Measurements from ENCODE around the gene AP2A1.

AP2A1 gene

GRCh38 chr19:49766007-49766929 lies 533 bp upstream of the AP2A1 start:
- peak; percentile 99 to 100 for DNase-seq

DNA sequence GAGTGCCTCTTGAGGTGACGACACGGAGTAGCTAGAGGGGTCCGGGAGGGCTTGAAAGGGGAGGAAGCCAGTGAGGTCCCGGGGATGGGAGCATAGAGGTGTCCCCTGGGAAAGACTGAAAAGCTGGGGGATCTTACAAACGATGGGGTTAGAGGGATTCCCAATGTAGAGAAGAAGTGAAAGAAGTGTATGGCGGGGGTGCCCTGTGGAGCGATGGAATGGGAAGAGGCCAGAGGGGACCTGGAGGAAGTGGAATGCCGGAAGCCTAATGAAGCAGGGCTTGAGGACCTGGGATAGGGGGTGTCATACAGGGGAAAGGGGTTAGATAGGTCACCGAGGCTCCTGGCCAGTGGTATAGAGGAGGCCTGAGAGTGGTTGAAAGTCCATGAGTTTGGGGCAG lies 580 bp downstream of the AP2A1 start:
- no peak for DNase-seq

DNA sequence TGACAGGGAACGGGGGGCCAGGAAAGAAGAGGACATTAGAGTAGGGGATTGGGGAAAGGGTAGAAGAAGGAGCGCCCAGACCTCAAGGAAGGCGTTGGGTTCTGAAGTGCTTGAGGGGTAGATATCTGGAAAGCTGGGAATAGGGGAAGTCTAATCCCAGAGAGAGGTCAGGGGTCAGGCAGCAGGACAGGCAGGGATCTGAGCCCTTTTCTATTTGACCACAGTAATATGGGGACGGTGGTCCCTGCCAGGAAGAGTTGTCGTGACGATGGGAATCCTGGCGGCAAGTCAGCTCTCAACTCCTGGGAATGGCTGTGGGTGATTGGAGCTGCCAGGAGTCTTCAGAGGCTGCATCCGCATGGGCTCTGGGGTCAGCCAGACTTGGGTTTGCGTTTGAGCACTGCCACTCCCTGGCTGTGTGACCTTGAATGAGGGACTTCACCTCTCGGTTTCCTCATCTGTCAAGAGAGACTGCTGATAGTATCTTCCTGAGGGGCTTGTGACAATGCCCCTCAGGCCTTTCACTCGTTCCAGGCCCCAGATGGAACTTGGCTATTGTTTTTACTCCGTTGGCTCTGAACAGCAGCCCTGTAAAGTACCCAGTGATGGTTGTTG lies 1.3 kb downstream of the AP2A1 start:
- no peak for DNase-seq

DNA sequence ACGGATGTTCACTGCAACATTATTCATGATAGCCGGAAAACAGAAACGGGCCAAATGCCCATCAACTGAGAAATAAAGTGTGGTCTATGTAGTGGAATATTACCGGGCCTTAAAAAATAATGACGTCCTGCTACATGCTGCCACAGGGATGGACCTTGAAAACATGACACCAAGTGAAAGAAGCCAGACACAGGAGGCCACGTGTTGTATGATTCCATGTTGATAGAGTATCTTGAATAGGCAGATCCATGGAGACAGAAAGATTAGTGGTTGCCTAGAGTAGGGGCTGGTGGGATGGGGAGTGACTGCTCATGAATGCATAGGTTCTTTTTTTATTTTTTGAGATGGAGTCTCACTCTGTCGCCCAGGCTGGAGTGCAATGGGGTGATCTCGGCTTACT lies 3.7 kb downstream of the AP2A1 start:
- DNase-seq: no peak

DNA sequence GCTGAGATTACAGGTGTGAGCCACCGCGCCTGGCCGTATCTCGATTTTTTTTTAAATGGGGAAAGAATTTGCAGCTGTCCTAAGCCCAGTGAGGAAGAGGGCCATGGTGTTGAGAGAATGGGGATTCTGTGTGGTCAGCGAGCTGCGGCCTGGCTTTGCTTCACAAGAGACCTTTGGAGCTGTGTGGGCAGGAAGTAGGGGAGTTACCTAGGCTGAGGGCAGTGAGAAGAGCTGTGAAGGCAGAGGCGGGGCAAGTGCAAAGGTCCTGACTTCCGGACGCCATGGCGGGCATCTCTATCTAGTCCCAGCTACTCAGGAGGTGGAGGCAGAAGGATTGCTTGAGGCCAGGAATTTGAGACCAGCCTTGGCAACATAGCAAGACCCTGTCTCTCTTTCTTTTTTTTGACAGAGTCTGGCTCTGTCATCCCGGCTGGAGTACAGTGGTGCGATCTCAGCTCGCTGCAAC lies 4.9 kb downstream of the AP2A1 start:
- no peak for DNase-seq

DNA sequence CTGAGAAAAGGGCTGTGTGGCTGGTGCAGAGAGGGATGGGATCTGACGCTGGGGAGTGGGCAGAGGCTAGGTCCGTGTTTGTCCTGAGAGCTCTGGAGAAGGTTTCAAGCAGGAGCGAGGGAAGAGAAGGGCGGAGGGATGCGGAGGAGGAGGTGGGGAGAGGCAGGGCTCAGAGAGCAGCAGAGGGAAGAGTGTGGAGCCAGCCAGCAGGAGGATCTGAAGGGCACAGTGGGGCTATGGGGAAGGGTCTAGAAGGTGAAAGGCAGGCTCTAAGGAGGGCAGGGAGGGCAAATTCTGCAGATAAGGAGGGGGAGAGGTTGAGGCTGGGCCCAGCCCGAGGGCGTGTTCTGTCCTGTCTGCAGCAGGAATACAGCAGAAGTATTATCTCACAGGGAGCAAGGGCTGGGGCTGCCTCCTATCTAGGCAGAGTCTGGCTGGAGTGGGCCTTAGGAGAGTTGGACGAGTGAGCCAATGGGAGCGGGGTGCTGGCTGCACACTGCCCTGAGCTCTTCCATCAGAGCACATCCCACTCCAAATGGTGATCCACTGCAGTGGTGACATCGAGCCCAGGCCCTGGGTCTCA lies 6.1 kb downstream of the AP2A1 start:
- no peak for DNase-seq

DNA sequence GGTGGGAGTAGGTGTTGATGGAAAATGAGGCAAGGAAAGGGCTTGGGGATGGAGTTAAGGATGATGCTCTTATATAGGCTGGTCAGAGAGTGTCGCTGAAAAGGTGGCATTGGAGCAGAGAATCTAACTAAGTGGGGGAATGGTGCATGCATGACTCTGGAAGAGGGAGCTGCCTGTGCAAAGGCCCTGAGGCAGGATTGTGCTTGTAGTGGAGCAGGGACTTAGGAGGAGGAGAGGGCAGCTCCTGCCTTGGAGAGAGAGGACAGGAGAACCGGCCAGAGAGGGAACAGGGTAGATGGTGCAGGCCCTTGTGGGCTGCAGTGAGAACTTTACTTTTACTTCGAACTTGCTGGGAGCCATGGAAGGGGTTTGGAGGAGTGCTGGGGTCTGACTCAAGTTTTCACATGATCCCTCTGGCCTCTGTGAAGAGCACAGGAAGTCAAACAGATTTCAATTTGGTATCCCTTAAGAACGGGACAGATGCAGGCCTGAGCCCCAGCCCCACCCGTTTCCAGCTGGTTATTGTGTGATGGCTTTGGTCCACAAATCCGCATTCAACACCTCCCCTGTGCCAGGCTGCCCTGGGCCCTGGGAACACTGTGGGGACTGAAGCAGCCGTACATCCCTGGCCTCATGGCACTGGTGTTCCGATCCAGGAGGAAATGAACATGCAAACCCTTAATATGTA lies 7.0 kb downstream of the AP2A1 start:
- DNase-seq: no peak

GRCh38 chr19:49774969-49775368 lies 8.2 kb downstream of the AP2A1 start:
- DNase-seq: no peak

- no peak for DNase-seq
These were observed 9.1 kb downstream of the AP2A1 start for GRCh38 chr19:49775742-49776370.

DNA sequence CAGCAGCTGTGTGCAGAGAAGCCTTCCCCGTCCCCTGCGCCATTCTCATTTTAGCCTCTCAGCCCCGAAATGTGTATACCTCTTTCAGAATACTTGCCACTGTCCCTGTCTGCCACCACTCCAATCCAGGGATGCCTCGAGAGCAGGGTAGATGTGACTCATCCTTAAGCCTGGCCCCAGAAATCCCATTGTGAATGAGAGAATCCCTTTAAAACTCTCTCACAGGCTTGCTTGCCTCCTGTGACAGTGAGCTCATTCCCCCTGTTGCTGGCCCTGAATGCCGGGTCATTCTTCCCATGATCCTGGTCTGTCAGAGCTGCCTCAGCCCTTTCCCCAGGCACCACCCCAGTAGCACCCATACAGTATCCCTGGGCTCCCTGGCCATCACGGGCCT lies 9.6 kb downstream of the AP2A1 start:
- no peak for DNase-seq

GRCh38 chr19:49779731-49780555 lies 13.1 kb downstream of the AP2A1 start:
- no peak for DNase-seq

DNA sequence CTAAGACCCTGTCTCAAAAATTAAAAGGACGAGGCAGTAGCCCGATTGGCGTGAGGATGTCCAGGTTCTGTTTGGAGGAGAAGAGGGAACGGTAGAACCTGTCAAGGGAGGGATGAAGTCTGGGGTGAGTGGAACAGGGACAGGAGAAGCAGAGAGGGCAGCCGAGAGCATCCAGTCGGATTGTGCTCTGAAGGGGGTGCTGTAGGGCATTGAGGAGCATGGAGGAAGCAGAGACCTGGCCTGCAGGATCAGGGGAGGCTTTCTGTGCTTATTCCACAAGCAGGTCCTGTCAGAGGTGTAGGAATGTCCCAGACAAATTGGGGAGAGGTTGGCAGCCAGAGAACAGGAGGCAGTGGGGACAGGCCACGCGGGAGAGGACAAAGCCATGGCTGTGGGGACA lies 14.1 kb downstream of the AP2A1 start:
- no peak for DNase-seq

DNA sequence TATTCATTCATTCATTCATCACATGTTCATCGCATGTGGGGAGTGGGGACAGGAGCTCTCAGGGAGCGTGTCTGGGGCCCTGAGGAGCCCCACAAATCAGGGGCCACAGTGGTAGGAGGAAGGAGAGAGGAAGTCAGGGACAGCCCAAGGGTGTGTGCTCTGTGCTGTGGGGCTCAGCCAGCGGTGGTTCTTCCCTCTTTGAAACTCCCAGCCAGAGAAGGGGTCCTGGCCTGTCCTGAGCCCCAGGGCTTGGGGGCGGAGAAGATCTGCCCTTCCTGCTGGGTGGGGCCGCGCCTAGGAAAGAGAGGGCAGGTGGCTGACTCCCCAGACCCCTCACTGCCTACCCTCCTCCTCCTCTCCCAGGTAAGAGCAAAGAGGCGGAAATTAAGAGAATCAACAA lies 14.6 kb downstream of the AP2A1 start:
- DNase-seq: no peak

DNA sequence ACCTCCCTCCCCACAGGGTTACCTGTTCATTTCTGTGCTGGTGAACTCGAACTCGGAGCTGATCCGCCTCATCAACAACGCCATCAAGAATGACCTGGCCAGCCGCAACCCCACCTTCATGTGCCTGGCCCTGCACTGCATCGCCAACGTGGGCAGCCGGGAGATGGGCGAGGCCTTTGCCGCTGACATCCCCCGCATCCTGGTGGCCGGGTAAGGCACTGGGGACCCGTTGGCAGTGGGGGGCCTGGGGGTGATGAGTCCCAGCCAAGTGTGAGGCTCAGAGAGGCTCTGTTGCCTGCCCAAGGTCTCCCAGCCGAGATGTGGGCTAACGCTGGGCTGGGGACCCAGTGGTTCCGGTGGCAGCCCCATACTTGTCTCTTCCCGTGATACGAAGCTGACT lies 15.7 kb downstream of the AP2A1 start:
- DNase-seq: no peak

GRCh38 chr19:49786376-49786820 lies 19.6 kb downstream of the AP2A1 start:
- no peak for DNase-seq

- DNase-seq: no peak
These were observed 20.9 kb downstream of the AP2A1 start for GRCh38 chr19:49787746-49788145.

- DNase-seq: no peak
These were observed 22.1 kb downstream of the AP2A1 start for GRCh38 chr19:49788857-49789256.

GRCh38 chr19:49790866-49791265 lies 24.1 kb downstream of the AP2A1 start:
- DNase-seq: no peak

- DNase-seq: no peak
These were observed 25.1 kb downstream of the AP2A1 start for GRCh38 chr19:49791776-49792445.

DNA sequence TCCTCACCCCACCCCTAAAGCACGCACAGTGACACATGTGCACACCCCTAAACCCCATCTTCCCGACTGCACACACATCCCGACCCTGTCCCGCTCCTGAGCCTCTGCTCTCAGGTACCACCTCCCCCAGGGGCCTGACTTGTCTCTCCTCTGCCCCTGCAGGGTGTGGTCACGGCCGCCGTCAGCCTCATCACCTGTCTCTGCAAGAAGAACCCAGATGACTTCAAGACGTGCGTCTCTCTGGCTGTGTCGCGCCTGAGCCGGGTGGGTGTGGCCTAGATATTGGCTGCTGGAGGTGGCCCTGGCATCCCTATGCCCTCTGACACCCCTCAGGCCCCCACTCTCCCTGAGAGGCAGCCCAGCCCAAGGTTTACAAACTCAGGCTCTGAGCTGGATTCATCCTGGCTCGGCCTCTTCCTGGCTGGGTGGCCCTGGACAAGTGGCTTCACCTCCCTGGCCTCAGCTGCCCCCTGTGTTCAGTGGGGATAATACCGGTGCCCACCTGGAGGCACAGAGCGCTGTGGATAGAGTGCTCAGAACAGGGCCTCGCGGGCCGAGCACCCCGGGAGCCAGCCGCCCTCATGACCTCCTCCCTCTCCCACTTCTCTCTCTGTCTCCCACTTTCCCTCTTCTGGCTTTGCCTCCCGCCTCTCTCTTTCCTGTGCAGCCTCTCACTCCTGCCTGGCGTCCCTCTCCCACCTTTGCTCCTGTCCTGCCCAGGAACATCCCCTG lies 26.2 kb downstream of the AP2A1 start:
- DNase-seq: no peak

DNA sequence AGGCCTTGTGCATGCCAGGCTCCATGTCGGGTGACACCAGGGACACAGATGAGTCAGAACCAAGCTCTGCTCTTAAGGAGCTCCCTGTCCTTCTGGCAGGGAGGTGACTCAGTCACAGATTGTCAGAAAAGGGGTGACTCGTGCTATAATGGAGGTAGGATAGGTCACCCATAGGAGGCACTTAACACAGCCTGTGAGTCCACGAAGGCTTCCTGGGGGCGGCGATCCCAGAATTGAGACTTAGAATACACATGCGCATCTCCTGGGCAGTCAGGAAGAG lies 26.7 kb downstream of the AP2A1 start:
- no peak for DNase-seq

All from Kasumi-1 (cell line).